ENCODE data around the gene TEKTIP1. TPM values are rescaled to one million over a fixed set of nuclear protein-coding genes. Genes with fewer than 3 reads are reported as not detected.

The TEKTIP1 gene
- total RNA-seq, 1 donor from 2014 or later = 0.68 TPM

DNA sequence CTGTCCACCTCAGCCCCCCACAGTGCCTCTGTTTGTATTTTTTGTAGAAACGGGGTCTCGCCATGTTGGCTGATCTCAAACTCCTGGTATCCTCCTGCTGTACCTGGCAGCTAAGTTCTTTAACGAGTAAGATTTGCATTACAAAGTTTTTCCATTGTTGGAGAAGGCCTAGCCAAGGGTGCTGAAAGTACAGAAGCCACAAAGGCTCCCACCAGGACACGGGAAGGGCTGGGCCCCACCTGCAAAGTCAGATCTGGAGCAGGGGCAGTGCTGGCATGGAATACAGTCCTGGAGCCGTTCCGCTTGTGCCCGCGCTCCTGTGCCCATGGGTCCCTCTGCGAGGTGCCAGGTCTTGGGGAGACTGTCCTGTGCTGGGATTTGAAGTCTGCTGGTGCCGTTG lies 20.7 kb upstream of the TEKTIP1 start:
- peaks cover 98% of the 10 kb centered on the region for H4K20me1 ChIP-seq (ENCODE audit: insufficient read depth, low read length)
- no peak for TF ChIP-seq EZH2 (IDR thresholded peaks at IDR 0.05; ENCODE audit: insufficient read depth, low read length)
- TF ChIP-seq, protein P1, sequence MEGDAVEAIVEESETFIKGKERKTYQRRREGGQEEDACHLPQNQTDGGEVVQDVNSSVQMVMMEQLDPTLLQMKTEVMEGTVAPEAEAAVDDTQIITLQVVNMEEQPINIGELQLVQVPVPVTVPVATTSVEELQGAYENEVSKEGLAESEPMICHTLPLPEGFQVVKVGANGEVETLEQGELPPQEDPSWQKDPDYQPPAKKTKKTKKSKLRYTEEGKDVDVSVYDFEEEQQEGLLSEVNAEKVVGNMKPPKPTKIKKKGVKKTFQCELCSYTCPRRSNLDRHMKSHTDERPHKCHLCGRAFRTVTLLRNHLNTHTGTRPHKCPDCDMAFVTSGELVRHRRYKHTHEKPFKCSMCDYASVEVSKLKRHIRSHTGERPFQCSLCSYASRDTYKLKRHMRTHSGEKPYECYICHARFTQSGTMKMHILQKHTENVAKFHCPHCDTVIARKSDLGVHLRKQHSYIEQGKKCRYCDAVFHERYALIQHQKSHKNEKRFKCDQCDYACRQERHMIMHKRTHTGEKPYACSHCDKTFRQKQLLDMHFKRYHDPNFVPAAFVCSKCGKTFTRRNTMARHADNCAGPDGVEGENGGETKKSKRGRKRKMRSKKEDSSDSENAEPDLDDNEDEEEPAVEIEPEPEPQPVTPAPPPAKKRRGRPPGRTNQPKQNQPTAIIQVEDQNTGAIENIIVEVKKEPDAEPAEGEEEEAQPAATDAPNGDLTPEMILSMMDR (IDR thresholded peaks at IDR 0.05; ENCODE audit: insufficient read depth, low read depth, low read length) = no peak
- H3K4me3 Mint-ChIP-seq (ENCODE audit: unreplicated experiment) = no peak overlapping the region

DNA sequence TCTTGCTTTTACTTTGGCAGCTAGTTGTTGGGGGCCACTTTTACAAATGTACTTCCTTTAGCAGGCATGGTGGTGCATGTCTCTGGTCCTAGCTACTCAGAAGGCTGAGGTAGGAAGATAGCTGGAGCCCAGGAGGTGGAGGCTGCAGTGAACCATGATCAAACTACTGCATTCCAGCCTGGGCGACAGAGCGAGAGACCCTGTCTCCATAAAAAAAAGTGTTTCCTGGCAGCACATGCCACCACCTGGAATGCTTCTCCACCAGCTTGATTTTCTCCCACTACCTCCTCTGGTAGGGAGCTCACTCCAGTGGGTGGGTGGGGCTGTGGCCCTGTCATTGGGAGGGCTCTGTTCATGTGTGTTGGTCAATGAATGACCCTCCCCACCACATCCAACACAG lies 20.3 kb upstream of the TEKTIP1 start:
- no peak overlapping the region for H3K4me2 ChIP-seq (ENCODE audit: low read length)
- FAIRE-seq = no peak
- no peaks in the 10 kb centered on the region for H3K9me3 Mint-ChIP-seq (ENCODE audit: unreplicated experiment)

More for the DNA sequence above, 20.7 kb upstream of the TEKTIP1 start:
- Histone ChIP-seq H3K4me3 (ENCODE audit: insufficient read depth, low read depth, low read length) (no peak overlapping the region), H3K27ac (ENCODE audit: low read depth, low read length) (no peak overlapping the region), H3K4me1 (ENCODE audit: insufficient read depth, low read length) (peaks cover 11% of the 10 kb centered on the region), H3K9ac (ENCODE audit: low read length) (no peak overlapping the region), H3K79me2 (ENCODE audit: insufficient read depth, low read length) (peaks cover 99% of the 10 kb centered on the region), H2AFZ (ENCODE audit: low read depth, low read length) (no peak overlapping the region), H3K36me3 (ENCODE audit: insufficient read depth, low read length) (peaks cover 2% of the 10 kb centered on the region), H3K9me3 (ENCODE audit: insufficient read depth, low read depth, low read length) (no peaks in the 10 kb centered on the region), H3K4me2 (ENCODE audit: low read length) (no peak overlapping the region), H3K27me3 (ENCODE audit: insufficient read depth, low read length) (no peaks in the 10 kb centered on the region)
- DNase-seq (ENCODE audit: low read depth) (no peak), FAIRE-seq (no peak)
- Mint-ChIP-seq H3K36me3 (ENCODE audit: low read depth, unreplicated experiment) (peaks cover 5% of the 10 kb centered on the region), H3K4me1 (ENCODE audit: low read depth, unreplicated experiment) (peaks cover 16% of the 10 kb centered on the region), H3K9me3 (ENCODE audit: unreplicated experiment) (no peaks in the 10 kb centered on the region), H3K27me3 (ENCODE audit: low read depth, unreplicated experiment) (no peaks in the 10 kb centered on the region), H3K27ac (ENCODE audit: unreplicated experiment) (peak overlapping the region; percentile 9)

DNA sequence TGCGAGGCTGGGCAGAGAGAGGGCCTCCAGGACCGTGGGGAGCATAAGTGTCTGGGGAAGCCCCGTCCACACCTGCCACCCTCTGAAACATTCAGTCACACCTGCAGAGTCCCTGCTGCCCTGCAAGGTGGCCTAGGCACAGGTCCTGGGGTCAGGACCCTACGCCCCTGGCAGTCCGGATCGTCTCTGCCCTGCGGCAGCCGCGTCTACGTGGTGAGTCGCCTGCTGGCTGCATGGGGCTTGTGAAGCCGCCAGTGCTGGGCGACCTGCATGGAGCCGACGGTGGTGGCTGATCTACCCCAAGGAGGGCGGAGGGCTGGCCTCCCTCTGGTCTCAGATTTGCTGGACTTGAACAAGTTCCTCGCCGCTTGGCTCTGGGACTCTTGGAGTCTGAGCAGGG lies 19.8 kb upstream of the TEKTIP1 start:
- FAIRE-seq (no peak), DNase-seq (ENCODE audit: low read depth) (no peak)
- Mint-ChIP-seq H3K4me3 (ENCODE audit: unreplicated experiment) (no peak overlapping the region), H3K27ac (ENCODE audit: unreplicated experiment) (no peak overlapping the region), H3K9me3 (ENCODE audit: unreplicated experiment) (no peaks in the 10 kb centered on the region), H3K27me3 (ENCODE audit: low read depth, unreplicated experiment) (no peaks in the 10 kb centered on the region), H3K36me3 (ENCODE audit: low read depth, unreplicated experiment) (peaks cover 5% of the 10 kb centered on the region), H3K4me1 (ENCODE audit: low read depth, unreplicated experiment) (peaks cover 15% of the 10 kb centered on the region)
- peaks cover 2% of the 10 kb centered on the region for H3K36me3 ChIP-seq (ENCODE audit: insufficient read depth, low read length)
- no peak overlapping the region for H3K27ac ChIP-seq (ENCODE audit: low read depth, low read length)
- H4K20me1 ChIP-seq (ENCODE audit: insufficient read depth, low read length) = peaks cover 98% of the 10 kb centered on the region
- H3K4me3 ChIP-seq (ENCODE audit: insufficient read depth, low read depth, low read length) = no peak overlapping the region
- TF ChIP-seq EZH2 (IDR thresholded peaks at IDR 0.05; ENCODE audit: insufficient read depth, low read length) = no peak
- TF ChIP-seq, protein P1 (IDR thresholded peaks at IDR 0.05; ENCODE audit: insufficient read depth, low read depth, low read length) = no peak
- no peaks in the 10 kb centered on the region for H3K27me3 ChIP-seq (ENCODE audit: insufficient read depth, low read length)
- H3K4me1 ChIP-seq (ENCODE audit: insufficient read depth, low read length) = peaks cover 3% of the 10 kb centered on the region
- no peak overlapping the region for H3K4me2 ChIP-seq (ENCODE audit: low read length)
- no peaks in the 10 kb centered on the region for H3K9me3 ChIP-seq (ENCODE audit: insufficient read depth, low read depth, low read length)
- no peak overlapping the region for H3K9ac ChIP-seq (ENCODE audit: low read length)
- peaks cover 99% of the 10 kb centered on the region for H3K79me2 ChIP-seq (ENCODE audit: insufficient read depth, low read length)
- no peak overlapping the region for H2AFZ ChIP-seq (ENCODE audit: low read depth, low read length)

More for the DNA sequence above, 20.3 kb upstream of the TEKTIP1 start:
- H3K36me3 ChIP-seq (ENCODE audit: insufficient read depth, low read length) = peaks cover 2% of the 10 kb centered on the region
- no peaks in the 10 kb centered on the region for H3K27me3 ChIP-seq (ENCODE audit: insufficient read depth, low read length)
- H3K4me3 ChIP-seq (ENCODE audit: insufficient read depth, low read depth, low read length) = no peak overlapping the region
- TF ChIP-seq EZH2 (IDR thresholded peaks at IDR 0.05; ENCODE audit: insufficient read depth, low read length) = no peak
- TF ChIP-seq, protein P1 (IDR thresholded peaks at IDR 0.05; ENCODE audit: insufficient read depth, low read depth, low read length) = no peak
- DNase-seq (ENCODE audit: low read depth) = no peak
- H3K27ac ChIP-seq (ENCODE audit: low read depth, low read length) = no peak overlapping the region
- no peak overlapping the region for H3K9ac ChIP-seq (ENCODE audit: low read length)
- H3K4me1 ChIP-seq (ENCODE audit: insufficient read depth, low read length) = peaks cover 7% of the 10 kb centered on the region
- peaks cover 16% of the 10 kb centered on the region for H3K4me1 Mint-ChIP-seq (ENCODE audit: low read depth, unreplicated experiment)
- H2AFZ ChIP-seq (ENCODE audit: low read depth, low read length) = no peak overlapping the region
- no peaks in the 10 kb centered on the region for H3K27me3 Mint-ChIP-seq (ENCODE audit: low read depth, unreplicated experiment)
- H4K20me1 ChIP-seq (ENCODE audit: insufficient read depth, low read length) = peaks cover 98% of the 10 kb centered on the region
- H3K9me3 ChIP-seq (ENCODE audit: insufficient read depth, low read depth, low read length) = no peaks in the 10 kb centered on the region
- H3K79me2 ChIP-seq (ENCODE audit: insufficient read depth, low read length) = peaks cover 99% of the 10 kb centered on the region
- H3K36me3 Mint-ChIP-seq (ENCODE audit: low read depth, unreplicated experiment) = peaks cover 5% of the 10 kb centered on the region
- no peak overlapping the region for H3K4me3 Mint-ChIP-seq (ENCODE audit: unreplicated experiment)
- H3K27ac Mint-ChIP-seq (ENCODE audit: unreplicated experiment) = peak overlapping the region; percentile 9
